Measurements from ENCODE around the gene AOX1.
"Not testable (repeated sequence)": the region's sequence is repeated elsewhere in the genome, so short reads cannot be mapped to it uniquely, and the experiment has no call there.

AOX1 gene

DNA sequence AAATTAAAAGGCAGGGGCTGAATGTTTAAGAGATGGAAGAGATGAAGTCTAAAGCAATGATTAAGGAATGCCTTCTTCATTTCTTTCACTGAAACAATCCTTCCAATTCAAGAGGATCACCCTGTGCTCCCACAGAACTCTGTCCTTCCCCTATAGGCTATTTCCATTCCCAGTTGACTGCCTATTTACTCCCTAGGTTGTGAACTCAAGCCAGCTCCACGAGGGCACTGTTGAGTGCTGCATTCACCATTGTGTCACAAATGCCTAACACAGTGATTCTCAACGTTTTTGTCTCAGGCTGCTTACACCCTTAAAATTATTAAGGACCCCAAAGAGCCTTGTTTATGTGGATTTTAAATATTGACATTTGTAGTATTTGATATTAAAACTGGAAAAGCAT lies 112.4 kb downstream of the AOX1 start:
- no peak for DNase-seq (ENCODE audit: extremely low read depth in 1 of 2, low read depth in 1 of 2)

DNA sequence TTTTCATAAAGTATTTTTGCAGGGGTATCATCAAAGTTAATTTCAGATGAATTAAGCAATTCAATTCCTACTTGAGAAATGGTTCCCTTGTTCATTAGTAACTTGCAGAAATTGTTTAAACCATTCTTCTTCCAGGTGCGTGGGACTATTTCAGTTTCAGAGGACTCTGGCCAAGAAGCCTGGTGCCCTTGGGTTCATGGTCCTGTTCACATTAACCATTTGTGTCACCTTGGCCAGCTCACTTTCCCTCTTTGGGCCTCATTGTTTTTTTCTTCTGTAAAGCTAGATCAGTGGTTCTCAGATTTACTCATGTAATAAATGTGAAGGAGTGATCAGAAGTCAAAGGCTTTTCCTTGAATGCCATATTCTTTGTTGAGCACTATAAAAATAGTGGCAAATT lies 113.5 kb downstream of the AOX1 start:
- DNase-seq (ENCODE audit: extremely low read depth in 1 of 2, low read depth in 1 of 2): no peak

DNA sequence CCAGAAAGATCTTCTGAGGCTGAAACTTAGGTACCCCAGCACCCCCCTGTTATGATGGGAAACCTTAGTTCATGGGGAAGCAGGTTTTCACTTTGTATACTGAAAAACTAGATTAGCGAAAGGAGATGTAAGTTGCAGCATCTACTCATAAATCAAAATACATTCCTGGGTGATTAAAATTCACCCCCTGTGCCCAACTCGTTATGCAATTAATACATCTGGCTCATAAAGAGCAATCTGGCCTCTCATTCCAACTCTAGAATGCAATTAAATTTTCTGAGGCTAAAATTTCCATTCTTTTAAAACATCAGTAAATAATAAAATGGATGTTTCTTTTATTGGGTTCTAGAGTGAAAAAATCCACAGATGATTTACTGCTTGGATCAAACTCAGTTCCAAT lies 115.0 kb downstream of the AOX1 start:
- no peak for DNase-seq (ENCODE audit: extremely low read depth in 1 of 2, low read depth in 1 of 2)

DNA sequence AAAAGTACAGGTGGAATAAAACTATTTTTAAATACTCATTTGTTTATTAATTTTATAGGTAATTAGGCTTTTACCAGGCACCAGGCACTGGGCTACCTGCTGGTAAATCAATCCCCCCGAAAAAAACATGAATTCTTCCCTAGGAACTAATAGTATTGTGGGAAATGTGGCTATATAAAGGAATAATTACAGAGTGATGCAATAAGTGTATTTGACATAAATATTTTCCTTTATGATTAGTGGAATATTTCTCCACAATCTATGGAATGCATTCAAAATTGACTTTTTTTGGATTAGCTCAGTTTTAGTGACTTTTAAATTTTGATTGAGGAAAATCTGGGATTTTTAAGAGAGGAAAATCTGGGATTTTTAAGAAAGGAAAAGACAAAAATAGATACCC lies 116.2 kb downstream of the AOX1 start:
- no peak for DNase-seq (ENCODE audit: extremely low read depth in 1 of 2, low read depth in 1 of 2)

DNA sequence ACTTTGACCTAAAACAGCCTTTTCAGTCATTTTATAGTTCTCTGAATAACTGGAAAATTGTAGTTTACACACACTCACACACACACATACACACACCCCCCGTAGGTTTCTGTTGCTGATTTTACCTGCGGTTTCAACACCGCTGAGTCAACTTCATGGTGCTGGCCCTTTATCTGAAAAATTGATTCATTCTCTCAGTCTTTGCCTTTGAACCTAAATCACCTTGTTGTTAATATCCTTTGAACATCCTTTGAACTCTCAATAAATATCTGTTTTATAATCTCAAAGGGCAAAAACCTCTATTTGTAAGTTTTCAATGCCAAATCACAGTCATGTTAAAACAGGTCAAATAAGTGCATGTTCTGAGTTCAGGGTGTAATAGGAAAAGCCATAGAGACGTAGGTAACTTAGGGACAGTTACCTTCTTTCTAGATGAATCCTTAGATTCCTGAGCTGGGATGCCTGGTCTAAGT lies 116.9 kb downstream of the AOX1 start:
- peak in 1 of 2 donors; percentile 60 for DNase-seq (ENCODE audit: extremely low read depth in 1 of 2, low read depth in 1 of 2)

DNA sequence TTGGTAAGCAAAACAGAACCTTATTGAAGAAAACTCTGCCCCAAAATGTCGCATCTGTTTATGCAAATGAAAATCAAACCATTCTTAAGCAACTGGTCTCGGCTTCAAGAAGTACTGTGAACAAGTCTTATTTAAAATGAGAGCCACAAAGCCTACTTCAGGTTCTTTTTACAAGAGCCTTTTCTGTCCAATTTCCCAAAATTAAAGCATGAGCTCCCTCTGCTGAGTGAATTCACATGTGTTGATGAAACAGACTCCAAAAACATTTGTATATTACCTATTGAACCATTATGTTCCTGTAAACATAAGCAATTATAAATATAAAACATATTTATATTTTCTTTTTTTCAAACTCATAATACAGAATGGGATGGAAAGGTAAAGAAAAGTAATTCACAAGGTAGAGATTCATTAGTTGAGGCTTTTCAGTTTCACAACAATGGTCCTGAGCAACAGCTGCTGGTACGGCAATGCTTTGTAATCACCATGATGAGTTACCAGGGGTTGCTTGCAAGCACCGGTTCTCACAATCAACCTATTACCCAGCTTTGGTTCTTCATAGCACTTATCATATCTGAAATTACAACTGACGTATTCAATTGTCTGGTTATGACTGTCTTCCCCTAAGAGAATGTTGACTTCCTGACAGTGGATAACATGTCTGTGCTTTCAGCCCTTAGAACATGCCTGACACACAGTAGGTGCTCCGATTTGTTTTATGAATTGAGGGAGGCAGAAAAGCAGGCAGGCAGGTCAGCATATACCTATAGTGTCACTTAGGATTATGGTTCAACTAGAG lies 117.5 kb downstream of the AOX1 start:
- no peak for DNase-seq (ENCODE audit: extremely low read depth in 1 of 2, low read depth in 1 of 2)

DNA sequence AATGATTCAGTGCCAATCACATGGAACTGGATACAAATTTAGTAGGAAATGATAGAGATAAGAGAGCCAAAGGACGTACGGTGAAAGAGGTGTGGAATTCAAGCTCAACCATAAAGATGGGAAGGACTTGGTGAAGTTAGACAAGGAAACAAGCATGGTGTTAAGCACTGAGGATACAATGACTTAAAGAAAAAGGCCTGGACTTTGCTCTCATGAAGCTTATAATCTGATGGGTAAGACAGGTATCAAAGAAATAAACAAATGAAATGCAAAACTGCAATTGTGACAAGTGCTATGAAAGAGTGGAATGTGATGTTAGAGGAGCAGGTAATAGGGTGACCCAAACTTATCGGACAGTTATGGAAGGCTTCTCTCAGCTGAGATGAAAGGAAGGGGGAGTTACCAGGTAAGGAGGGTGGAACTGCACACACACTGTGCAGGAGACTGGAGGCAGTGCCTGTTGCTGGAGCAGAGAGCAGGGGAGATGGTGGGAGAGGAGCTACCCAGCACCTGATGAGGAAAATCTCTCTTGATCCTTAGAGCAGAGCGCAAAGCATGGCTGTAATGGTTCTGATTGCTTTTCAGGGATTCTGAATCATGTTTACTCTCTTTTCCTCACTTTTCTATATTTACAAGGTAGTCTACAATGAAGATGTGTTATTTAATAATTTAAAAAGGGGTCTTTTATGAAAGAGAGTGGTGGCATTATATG lies 118.3 kb downstream of the AOX1 start:
- no peak for DNase-seq (ENCODE audit: extremely low read depth in 1 of 2, low read depth in 1 of 2)

DNA sequence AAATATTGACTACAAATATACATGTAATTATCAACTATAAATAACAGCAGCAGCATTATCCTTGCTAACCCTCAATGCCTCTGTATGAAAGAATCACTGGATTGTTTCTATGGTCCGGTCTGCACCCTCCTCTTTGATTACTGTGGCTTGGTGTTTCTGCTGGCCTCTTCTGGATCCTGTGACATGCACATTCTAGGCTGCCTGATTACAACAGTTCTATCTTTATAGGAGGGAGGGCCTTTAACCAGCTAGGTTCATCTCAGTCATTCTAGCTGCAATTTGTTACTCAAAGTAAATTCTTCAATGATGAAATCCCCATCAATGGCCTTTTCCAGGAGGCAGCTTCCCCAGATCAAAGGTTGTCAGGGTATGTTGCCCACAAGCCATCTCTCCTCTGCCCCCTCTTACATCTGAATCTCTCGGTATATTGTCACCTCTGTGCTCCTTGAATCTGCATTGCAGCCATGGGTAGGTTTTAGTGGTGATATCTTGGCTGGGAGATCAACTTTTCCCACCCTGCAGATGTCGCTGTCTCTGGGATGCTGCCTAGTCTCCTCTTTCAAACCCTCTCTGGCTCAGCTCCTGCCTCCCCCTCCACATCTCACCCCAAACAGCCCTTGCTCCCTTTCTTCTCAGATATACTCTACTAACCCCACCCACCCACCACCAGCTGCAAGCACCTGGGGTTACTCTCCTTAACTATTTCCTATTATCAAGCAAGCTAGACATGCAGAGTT lies 119.7 kb downstream of the AOX1 start:
- DNase-seq (ENCODE audit: extremely low read depth in 1 of 2, low read depth in 1 of 2): no peak

DNA sequence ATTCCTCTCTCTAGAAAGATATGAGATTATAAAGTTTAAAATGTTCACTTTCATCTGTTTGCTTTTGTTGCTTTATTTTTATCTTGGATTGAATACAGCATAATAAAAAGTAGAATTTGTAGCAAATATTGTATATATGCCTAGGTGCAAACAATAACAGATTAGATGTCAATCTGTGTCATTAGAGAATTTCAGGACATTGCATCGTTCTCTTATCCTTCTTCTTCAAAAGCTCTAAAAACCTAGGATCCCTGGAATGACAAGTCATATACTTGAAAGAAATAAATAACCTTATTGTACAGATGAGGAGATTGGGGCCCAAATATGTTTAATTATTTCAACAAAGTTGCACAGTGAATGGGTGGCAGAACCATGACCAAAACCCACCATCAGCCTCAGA lies 123.1 kb downstream of the AOX1 start:
- DNase-seq (ENCODE audit: extremely low read depth in 1 of 2, low read depth in 1 of 2): no peak

DNA sequence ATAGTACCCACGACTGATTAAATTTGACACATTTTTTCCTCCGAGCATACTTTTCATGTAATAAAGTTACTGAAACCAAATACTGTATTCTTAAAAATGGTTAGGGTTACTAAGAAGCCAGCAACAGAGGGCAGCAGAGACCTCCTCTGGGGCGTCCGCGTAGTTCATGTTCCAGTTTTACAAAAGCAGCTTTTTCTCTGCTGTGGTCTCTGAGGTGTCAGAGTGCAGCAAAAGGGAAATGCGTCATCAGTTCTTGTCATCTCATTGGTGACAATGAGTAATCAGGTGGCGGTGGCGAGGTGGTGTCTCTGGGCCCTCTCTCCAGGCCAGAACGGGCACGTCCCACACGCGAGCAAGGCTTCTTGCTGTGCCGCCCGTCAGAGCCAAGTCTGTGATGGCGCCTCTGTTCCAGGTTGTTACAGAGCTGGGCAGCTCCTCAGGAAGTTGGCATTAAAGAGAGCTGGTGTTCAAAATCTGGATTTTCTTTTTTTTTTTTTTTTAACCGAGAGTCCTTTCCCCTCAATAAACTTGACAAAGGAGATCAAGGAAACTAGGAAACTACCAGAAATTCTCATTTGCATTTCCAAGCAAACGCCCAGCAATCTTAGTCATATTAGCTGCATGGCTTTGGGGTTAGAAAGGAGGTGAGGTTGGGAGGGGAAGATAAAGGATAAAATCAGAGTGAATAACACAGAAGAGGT lies 127.3 kb downstream of the AOX1 start:
- peak; percentile 84 to 98 for DNase-seq (ENCODE audit: extremely low read depth in 1 of 2, low read depth in 1 of 2)

DNA sequence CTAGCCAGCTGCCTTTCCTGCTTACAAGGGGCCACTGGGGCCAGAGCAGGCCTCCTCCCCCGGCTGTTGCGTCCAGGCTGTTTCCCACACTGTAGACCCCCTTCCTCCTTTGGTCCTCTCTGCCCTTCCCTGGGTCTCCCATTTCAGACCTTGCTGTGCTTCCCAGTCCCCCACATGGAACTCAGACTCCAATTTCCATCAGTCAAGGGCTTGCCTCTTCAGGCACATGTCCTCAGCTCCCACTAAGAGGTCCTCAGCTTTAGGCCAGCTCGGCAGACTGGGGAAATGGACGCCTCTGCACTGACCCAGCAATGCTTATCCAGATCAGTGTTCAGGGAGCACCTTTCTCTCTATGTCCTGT lies 127.9 kb downstream of the AOX1 start:
- peak in 1 of 2 donors; percentile 25 for DNase-seq (ENCODE audit: extremely low read depth in 1 of 2, low read depth in 1 of 2)

DNA sequence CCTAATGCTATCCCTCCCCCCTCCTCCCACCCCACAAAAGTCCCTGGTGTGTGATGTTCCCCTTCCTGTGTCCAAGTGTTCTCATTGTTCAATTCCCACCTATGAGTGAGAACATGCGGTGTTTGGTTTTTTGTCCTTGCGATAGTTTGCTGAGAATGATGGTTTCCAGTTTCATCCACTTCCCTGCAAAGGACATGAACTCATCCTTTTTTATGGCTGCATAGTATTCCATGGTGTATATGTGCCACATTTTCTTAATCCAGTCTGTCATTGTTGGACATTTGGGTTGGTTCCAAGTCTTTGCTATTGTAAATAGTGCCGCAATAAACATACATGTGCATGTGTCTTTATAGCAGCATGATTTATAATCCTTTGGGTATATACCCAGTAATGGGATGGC lies 129.2 kb downstream of the AOX1 start:
- not testable (repeated sequence) for DNase-seq (ENCODE audit: extremely low read depth in 1 of 2, low read depth in 1 of 2)

DNA sequence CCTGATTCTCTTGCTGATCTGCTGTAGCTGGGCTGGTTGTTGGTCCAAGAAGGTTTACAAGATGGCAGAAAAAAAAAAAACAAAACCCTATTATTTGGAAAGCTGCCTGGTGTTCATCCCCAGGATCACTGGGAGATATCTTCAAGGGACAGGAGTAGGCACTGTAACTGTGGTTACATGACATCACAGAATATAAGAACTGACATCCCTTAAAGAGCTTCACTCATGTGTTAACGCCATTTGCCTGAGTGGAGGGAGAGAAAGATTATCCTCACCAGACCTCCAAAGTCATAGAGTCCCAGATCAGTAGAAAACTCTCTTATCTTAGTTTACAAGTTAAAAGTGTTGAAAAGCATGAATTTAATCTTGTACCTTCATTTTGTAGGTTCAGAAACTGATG lies 130.6 kb downstream of the AOX1 start:
- no peak for DNase-seq (ENCODE audit: extremely low read depth in 1 of 2, low read depth in 1 of 2)

Measured in stimulated activated CD8-positive, alpha-beta memory T cell treated with anti-CD3 and anti-CD28 coated beads, Interleukin-7, amount 100 ng/mL, for 48 hours (primary cell).